ENCODE measurements around the gene ZDHHC9.

- no peak for TF ChIP-seq CTCF (conservative IDR thresholded peaks at IDR 0.05; ENCODE audit: low read length)
- TF ChIP-seq EZH2phosphoT487 (IDR thresholded peaks at IDR 0.05; ENCODE audit: borderline replicate concordance), result no peak
Observed at GRCh38 chrX:129777218-129778030, 66.3 kb downstream of the ZDHHC9 start.
